HepG2 (cell line): ENCODE results near the gene FAM83E. TPM values are rescaled to one million over a fixed set of nuclear protein-coding genes. Genes with fewer than 3 reads are reported as not detected.
A peak's percentile ranks its signal among the peaks of the same experiment; 100 is the strongest.

Experiments used
- BCL6 ChIP-seq: IDR thresholded peaks from 2 replicates; pipeline ENCODE4 v1.6.1; 2016; ENCODE audit warnings: missing genetic modification reagents, missing compliant biosample characterization
- DNMT1 ChIP-seq: sonication (generic); formaldehyde crosslinking; IDR thresholded peaks from 2 replicates; pipeline ENCODE4 v1.5.1; 2020; ENCODE audit warnings: mild to moderate bottlenecking, missing genetic modification reagents
- NFKBIZ ChIP-seq: IDR thresholded peaks from 2 replicates; pipeline ENCODE4 v1.6.1; 2018; ENCODE audit warnings: missing genetic modification reagents, missing compliant biosample characterization
- PATZ1 ChIP-seq: sonication (generic); formaldehyde crosslinking; IDR thresholded peaks from 2 replicates; pipeline ENCODE4 v1.4.0; 2020; ENCODE audit warnings: missing genetic modification reagents
- SAP130 ChIP-seq: IDR thresholded peaks from 2 replicates; pipeline ENCODE4 v1.6.1; 2016; ENCODE audit warnings: low read depth
- TCF7 ChIP-seq: sonication (generic); IDR thresholded peaks from 2 replicates; pipeline ENCODE4 v1.6.1; 2016; ENCODE audit warnings: antibody characterized with exemption, low read depth
- ZBTB33 ChIP-seq: sonication (generic); formaldehyde crosslinking; IDR thresholded peaks from 2 replicates; pipeline ENCODE4 v1.4.0; 2020; ENCODE audit warnings: missing genetic modification reagents
- ZFP41 ChIP-seq: sonication (generic); formaldehyde crosslinking; IDR thresholded peaks from 2 replicates; pipeline ENCODE4 v1.4.0; 2020; ENCODE audit warnings: mild to moderate bottlenecking, missing genetic modification reagents, borderline replicate concordance
- ZFP82 ChIP-seq: sonication (generic); formaldehyde crosslinking; IDR thresholded peaks from 2 replicates; pipeline ENCODE4 v1.5.1; 2020; ENCODE audit warnings: mild to moderate bottlenecking, missing genetic modification reagents, borderline replicate concordance
- ZNF207 ChIP-seq: fragments of 450-650 bp; IDR thresholded peaks from 2 replicates; pipeline ENCODE4 v1.6.1; 2016; ENCODE audit warnings: antibody characterized with exemption, borderline replicate concordance
- ZNF543 ChIP-seq: sonication (generic); formaldehyde crosslinking; IDR thresholded peaks from 2 replicates; pipeline ENCODE4 v1.4.0; 2020; ENCODE audit warnings: mild to moderate bottlenecking, missing genetic modification reagents
- ZNF562 ChIP-seq: sonication (generic); formaldehyde crosslinking; IDR thresholded peaks from 2 replicates; pipeline ENCODE4 v1.8.0; 2022; ENCODE audit warnings: missing genetic modification reagents, borderline replicate concordance
- ZNF772 ChIP-seq: sonication (generic); formaldehyde crosslinking; IDR thresholded peaks from 2 replicates; pipeline ENCODE4 v1.5.0; 2020; ENCODE audit warnings: mild to moderate bottlenecking, missing genetic modification reagents
- ZSCAN20 ChIP-seq: sonication (generic); formaldehyde crosslinking; IDR thresholded peaks from 2 replicates; pipeline ENCODE4 v1.4.0; 2020; ENCODE audit warnings: missing genetic modification reagents, mild to moderate bottlenecking, borderline replicate concordance
- polyA plus RNA-seq, 8 experiments: library from polyadenylated mRNA; depleted of rRNA in 3 of 8; stranded (reverse) in 7 of 8; unstranded in 1 of 8; fragments of >200 nt; fragmentation: Illumina TruSeq in 4 of 8; extraction: Trizol in 4 of 8; gene quantifications; 2 replicates each; pipeline versions ENCODE4 v1.2.1 to v1.2.3, GENCODE V29; 2011 to 2016; ENCODE audit warnings: low read depth in 4 of 8, missing spikeins in 1 of 8, mixed read lengths in 1 of 8; ENCODE audit not compliant: insufficient read depth in 1 of 8
- total RNA-seq, 5 experiments: library from RNA; depleted of rRNA; stranded (reverse); fragments of >200 nt; fragmentation: Illumina TruSeq; extraction: Trizol; gene quantifications; 2 replicates each; pipeline ENCODE4 v1.2.3, GENCODE V29; 2016; ENCODE audit warnings: low read depth in 1 of 5
- TF ChIP-seq, protein P1 (sequence below): sonication (generic); formaldehyde crosslinking; conservative IDR thresholded peaks from 2 replicates; pipeline ENCODE4 v1.4.0; 2020; ENCODE audit warnings: missing genetic modification reagents
- TF ChIP-seq, protein P2 (sequence below): sonication (generic); formaldehyde crosslinking; IDR thresholded peaks from 2 replicates; pipeline ENCODE4 v1.8.0; 2022; ENCODE audit warnings: missing genetic modification reagents, mild to moderate bottlenecking, moderate library complexity, borderline replicate concordance
- TF ChIP-seq, protein P3 (sequence below): sonication (generic); formaldehyde crosslinking; conservative IDR thresholded peaks from 2 replicates; pipeline ENCODE4 v1.4.0; 2020; ENCODE audit warnings: missing genetic modification reagents

FAM83E gene
- total and polyA plus RNA-seq, 2 of the 13 experiments (the other 11 are each of a cell fraction or from before 2014, with no cell fraction given), result 0.18 to 0.60 TPM

DNA sequence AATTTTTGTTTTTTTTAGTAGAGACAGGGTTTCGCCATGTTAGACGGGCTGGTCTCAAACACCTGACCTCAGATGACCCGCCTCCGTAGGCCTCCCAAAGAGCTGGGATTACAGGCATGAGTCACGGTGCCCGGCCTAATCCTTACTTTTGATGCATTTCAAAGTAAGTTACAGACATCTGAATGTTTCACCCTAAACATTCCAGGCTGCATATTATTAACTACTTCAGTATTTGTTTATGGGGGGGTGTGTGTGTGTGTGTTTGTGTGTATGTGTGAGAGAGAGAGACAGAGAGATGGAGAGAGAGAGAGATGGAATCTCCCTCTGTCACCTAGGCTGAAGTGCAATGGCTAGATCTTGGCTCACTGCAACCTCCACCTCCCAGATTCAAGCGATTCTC, 49.8 kb downstream of the FAM83E start (continued):
- TF ChIP-seq TCF7 (0 out of 2 replicates have a peak, but pooled peaks have one; percentile 26), NFKBIZ (no peak), ZBTB33 (CRISPR knock-in tag) (no peak), ZSCAN20 (CRISPR knock-in tag) (no peak), PATZ1 (peak; percentile 80), ZNF772 (no peak), BCL6 (CRISPR knock-in tag) (peak; percentile 40), ZFP41 (CRISPR knock-in tag) (no peak), ZNF207 (no peak), ZFP82 (CRISPR knock-in tag) (no peak), SAP130 (0 out of 2 replicates have a peak, but pooled peaks have one; percentile 16), DNMT1 (CRISPR knock-in tag) (no peak), ZNF562 (CRISPR knock-in tag) (no peak), ZNF543 (CRISPR knock-in tag) (no peak)
- TF ChIP-seq, protein P1, sequence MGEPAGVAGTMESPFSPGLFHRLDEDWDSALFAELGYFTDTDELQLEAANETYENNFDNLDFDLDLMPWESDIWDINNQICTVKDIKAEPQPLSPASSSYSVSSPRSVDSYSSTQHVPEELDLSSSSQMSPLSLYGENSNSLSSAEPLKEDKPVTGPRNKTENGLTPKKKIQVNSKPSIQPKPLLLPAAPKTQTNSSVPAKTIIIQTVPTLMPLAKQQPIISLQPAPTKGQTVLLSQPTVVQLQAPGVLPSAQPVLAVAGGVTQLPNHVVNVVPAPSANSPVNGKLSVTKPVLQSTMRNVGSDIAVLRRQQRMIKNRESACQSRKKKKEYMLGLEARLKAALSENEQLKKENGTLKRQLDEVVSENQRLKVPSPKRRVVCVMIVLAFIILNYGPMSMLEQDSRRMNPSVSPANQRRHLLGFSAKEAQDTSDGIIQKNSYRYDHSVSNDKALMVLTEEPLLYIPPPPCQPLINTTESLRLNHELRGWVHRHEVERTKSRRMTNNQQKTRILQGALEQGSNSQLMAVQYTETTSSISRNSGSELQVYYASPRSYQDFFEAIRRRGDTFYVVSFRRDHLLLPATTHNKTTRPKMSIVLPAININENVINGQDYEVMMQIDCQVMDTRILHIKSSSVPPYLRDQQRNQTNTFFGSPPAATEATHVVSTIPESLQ (CRISPR knock-in tag), result no peak
- TF ChIP-seq, protein P2, sequence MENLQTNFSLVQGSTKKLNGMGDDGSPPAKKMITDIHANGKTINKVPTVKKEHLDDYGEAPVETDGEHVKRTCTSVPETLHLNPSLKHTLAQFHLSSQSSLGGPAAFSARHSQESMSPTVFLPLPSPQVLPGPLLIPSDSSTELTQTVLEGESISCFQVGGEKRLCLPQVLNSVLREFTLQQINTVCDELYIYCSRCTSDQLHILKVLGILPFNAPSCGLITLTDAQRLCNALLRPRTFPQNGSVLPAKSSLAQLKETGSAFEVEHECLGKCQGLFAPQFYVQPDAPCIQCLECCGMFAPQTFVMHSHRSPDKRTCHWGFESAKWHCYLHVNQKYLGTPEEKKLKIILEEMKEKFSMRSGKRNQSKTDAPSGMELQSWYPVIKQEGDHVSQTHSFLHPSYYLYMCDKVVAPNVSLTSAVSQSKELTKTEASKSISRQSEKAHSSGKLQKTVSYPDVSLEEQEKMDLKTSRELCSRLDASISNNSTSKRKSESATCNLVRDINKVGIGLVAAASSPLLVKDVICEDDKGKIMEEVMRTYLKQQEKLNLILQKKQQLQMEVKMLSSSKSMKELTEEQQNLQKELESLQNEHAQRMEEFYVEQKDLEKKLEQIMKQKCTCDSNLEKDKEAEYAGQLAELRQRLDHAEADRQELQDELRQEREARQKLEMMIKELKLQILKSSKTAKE (CRISPR knock-in tag), result no peak
- TF ChIP-seq, protein P3, sequence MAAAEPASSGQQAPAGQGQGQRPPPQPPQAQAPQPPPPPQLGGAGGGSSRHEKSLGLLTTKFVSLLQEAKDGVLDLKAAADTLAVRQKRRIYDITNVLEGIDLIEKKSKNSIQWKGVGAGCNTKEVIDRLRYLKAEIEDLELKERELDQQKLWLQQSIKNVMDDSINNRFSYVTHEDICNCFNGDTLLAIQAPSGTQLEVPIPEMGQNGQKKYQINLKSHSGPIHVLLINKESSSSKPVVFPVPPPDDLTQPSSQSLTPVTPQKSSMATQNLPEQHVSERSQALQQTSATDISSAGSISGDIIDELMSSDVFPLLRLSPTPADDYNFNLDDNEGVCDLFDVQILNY (CRISPR knock-in tag), result no peak
